Astrocyte of the cerebellum (primary cell): Measurements from ENCODE around the gene EIF4G1.

Source experiments
- DNase-seq: peaks from one replicate; pipeline ENCODE4 v3.0.0-alpha.2; 2011; ENCODE audit warnings: low read depth
- H3K4me3 ChIP-seq: 2 replicates; pipeline ENCODE4 v1.5.1; 2011; ENCODE audit warnings: mild to moderate bottlenecking, low read depth, low read length, moderate library complexity
- CTCF ChIP-seq: IDR thresholded peaks from 2 replicates; pipeline ENCODE4 v1.5.1; 2012; ENCODE audit warnings: low read length, low read depth, moderate library complexity, mild to moderate bottlenecking; ENCODE audit errors: missing control alignments
- in situ Hi-C: cut with HindIII; loops from 2 replicates; pipeline ENCODE4 v1.10.0; 2017; ENCODE audit warnings: low sequenced_read_pairs

The EIF4G1 gene

GRCh38 chr3:184291738-184292445 is 22.5 kb upstream of the EIF4G1 start:
- DNase-seq = no peak
- in situ Hi-C loops = no loop called here
- no peak for TF ChIP-seq CTCF
- H3K4me3 ChIP-seq = no peak overlapping the region

- no peak for TF ChIP-seq CTCF
- H3K4me3 ChIP-seq = no peak overlapping the region
- in situ Hi-C loops = no loop called here
- DNase-seq = no peak
Observed at GRCh38 chr3:184295771-184296170, 18.6 kb upstream of the EIF4G1 start.

GRCh38 chr3:184296616-184297015 is 17.8 kb upstream of the EIF4G1 start:
- H3K4me3 ChIP-seq = no peak overlapping the region
- no peak for DNase-seq
- no peak for TF ChIP-seq CTCF
- in situ Hi-C loops = no loop called here

- TF ChIP-seq CTCF = no peak
Observed at GRCh38 chr3:184298759-184299487, 15.5 kb upstream of the EIF4G1 start, which contains the start of gene PSMD2. Gene PSMD2, plus strand, starts transcription at chr3:184299241. Its CDS starts 26 bp downstream, at chr3:184299267.

GRCh38 chr3:184299488-184300377 is 14.7 kb upstream of the EIF4G1 start:
- no peak for TF ChIP-seq CTCF
- H3K4me3 ChIP-seq = peak overlapping the region; percentile 97
- in situ Hi-C loops = no loop called here
- DNase-seq = no peak

More at GRCh38 chr3:184298759-184299487, 15.5 kb upstream of the EIF4G1 start, which contains the start of gene PSMD2:
- peak within 1 kb of the TSS; percentile 97 for H3K4me3 ChIP-seq
- in situ Hi-C loops = no loop called here
- peak; percentile 92 for DNase-seq

GRCh38 chr3:184300378-184300720 is 14.1 kb upstream of the EIF4G1 start:
- in situ Hi-C loops = no loop called here
- H3K4me3 ChIP-seq = peak overlapping the region; percentile 97

More at GRCh38 chr3:184300378-184300720, 14.1 kb upstream of the EIF4G1 start:
- TF ChIP-seq CTCF = no peak
- DNase-seq = no peak
